GM18520 (cell line): ENCODE measurements around the gene COX7C.

Source experiments
- ATAC-seq: cut with Tn5 transposase; IDR thresholded peaks from one replicate; pipeline ENCODE4 v1.9.1; 2021; ENCODE audit not compliant: unreplicated experiment

Gene COX7C

DNA sequence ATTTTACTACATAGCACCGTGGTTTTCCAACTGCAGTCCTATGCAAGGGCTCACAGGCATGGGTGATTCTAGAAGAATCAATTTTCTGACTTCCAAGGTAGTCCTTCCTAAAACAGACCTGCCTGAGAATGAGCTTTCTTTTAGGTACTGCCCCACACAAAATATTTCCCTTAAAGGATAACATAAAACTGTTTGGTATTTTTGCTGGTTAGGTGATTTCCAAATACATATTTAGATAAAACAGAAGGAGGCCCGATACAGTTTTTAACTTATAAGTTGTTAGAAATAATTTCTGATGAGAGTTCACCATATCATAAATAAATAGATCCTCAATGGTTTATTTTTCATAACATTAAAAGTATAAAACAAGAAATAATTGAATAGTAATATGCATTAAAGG, 46.4 kb downstream of the COX7C start:
- no peak for ATAC-seq

DNA sequence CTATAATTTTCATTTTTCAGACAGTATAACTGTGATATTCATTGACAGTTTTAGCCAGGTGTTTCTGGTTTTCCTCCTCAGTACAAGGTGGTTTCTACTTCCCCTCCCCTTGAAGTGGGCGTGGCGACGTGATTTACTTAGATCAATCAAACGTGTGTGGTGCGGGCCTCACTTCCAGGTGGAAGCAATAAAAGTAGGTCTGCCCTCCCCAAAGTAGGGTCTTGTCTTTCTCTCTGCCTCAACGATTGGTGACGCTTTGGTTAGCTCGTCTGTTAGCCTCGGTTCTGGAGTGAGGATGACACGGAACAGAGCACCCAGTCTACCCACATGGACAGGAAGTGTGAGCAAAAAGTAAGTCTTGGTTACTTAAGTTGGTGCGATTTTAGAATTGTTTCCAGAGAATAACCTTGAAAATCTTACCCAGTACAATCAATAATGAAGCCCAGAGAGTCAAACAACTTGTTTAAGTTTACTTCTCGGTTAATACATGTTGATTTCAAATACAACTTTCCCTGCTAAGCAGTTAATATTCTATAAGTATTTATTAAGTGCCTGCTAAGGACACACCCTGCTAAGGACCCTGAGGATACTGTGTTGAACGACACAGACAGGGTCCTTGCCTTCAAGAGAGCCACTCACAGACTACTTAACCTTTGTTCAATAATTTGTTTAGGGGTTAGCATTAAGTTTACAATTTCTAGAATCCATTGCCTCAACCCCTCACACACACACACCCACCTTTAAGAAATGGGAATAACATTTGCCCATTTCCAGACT, 48.4 kb downstream of the COX7C start:
- no peak for ATAC-seq

- no peak for ATAC-seq
Observed at GRCh38 chr5:86666981-86667380, 49.2 kb downstream of the COX7C start.
